Measurements from ENCODE around the gene SLC25A21.

DNA sequence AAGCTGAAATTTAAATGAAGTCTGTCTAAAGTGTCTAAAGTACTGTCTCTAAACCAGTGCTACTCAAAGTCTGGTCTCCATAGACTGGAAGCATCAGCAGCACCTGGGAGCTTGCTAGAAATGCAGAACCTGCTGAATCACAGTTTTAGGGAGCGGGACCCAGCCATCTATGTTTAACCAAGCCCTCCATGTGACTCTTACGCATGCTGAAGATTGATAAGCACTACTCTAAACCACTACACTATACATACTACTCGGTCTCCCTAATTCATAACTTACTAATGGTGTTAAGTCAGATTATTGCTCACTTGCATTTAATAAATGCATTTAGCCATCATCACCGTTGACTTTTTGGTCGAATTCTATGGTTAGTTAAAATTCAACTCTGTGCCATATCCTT is 88.8 kb downstream of the SLC25A21 start:
- TF ChIP-seq EZH2phosphoT487 (IDR thresholded peaks at IDR 0.05) (no peak), EZH2 (IDR thresholded peaks at IDR 0.05) (no peak)
- TF ChIP-seq, protein P1, sequence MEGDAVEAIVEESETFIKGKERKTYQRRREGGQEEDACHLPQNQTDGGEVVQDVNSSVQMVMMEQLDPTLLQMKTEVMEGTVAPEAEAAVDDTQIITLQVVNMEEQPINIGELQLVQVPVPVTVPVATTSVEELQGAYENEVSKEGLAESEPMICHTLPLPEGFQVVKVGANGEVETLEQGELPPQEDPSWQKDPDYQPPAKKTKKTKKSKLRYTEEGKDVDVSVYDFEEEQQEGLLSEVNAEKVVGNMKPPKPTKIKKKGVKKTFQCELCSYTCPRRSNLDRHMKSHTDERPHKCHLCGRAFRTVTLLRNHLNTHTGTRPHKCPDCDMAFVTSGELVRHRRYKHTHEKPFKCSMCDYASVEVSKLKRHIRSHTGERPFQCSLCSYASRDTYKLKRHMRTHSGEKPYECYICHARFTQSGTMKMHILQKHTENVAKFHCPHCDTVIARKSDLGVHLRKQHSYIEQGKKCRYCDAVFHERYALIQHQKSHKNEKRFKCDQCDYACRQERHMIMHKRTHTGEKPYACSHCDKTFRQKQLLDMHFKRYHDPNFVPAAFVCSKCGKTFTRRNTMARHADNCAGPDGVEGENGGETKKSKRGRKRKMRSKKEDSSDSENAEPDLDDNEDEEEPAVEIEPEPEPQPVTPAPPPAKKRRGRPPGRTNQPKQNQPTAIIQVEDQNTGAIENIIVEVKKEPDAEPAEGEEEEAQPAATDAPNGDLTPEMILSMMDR (IDR thresholded peaks at IDR 0.05) = no peak
